Measurements from ENCODE around the gene LITAF.
"Not testable (repeated sequence)": the region's sequence is repeated elsewhere in the genome, so short reads cannot be mapped to it uniquely, and the experiment has no call there.

LITAF gene

GRCh38 chr16:11599579-11599978 is 12.9 kb upstream of the LITAF start:
- no peak for DNase-seq (ENCODE audit: low read depth in 2 of 2)

- DNase-seq (ENCODE audit: low read depth in 2 of 2), result no peak
These were observed 10.7 kb upstream of the LITAF start for GRCh38 chr16:11597235-11598095.

GRCh38 chr16:11596572-11597226 is 10.0 kb upstream of the LITAF start:
- DNase-seq (ENCODE audit: low read depth in 2 of 2), result no peak

GRCh38 chr16:11593581-11593980 is 6.9 kb upstream of the LITAF start:
- DNase-seq (ENCODE audit: low read depth in 2 of 2), result no peak

- not testable (repeated sequence) for DNase-seq (ENCODE audit: low read depth in 2 of 2)
These were observed 6.4 kb upstream of the LITAF start for GRCh38 chr16:11593076-11593475.

- not testable (repeated sequence) for DNase-seq (ENCODE audit: low read depth in 2 of 2)
These were observed 4.9 kb upstream of the LITAF start for GRCh38 chr16:11591630-11592029.

GRCh38 chr16:11589198-11589550 is 2.5 kb upstream of the LITAF start:
- no peak for DNase-seq (ENCODE audit: low read depth in 2 of 2)

GRCh38 chr16:11588321-11589197 is 1.8 kb upstream of the LITAF start:
- no peak for DNase-seq (ENCODE audit: low read depth in 2 of 2)

- DNase-seq (ENCODE audit: low read depth in 2 of 2), result no peak
These were observed 1.0 kb upstream of the LITAF start for GRCh38 chr16:11587643-11588247.

GRCh38 chr16:11586378-11586855 is 302 bp downstream of the LITAF start:
- DNase-seq (ENCODE audit: low read depth in 2 of 2), result no peak

- no peak for DNase-seq (ENCODE audit: low read depth in 2 of 2)
These were observed 1.0 kb downstream of the LITAF start for GRCh38 chr16:11585460-11586377.

- no peak for DNase-seq (ENCODE audit: low read depth in 2 of 2)
These were observed 2.7 kb downstream of the LITAF start for GRCh38 chr16:11583889-11584565.

GRCh38 chr16:11583166-11583565 is 3.6 kb downstream of the LITAF start:
- no peak for DNase-seq (ENCODE audit: low read depth in 2 of 2)

GRCh38 chr16:11582157-11582814 is 4.4 kb downstream of the LITAF start:
- DNase-seq (ENCODE audit: low read depth in 2 of 2), result no peak

GRCh38 chr16:11581678-11582077 is 5.0 kb downstream of the LITAF start:
- DNase-seq (ENCODE audit: low read depth in 2 of 2), result no peak

- no peak for DNase-seq (ENCODE audit: low read depth in 2 of 2)
These were observed 6.2 kb downstream of the LITAF start for GRCh38 chr16:11580451-11581086.

- not testable (repeated sequence) for DNase-seq (ENCODE audit: low read depth in 2 of 2)
These were observed 9.4 kb downstream of the LITAF start for GRCh38 chr16:11577290-11577660.

- DNase-seq (ENCODE audit: low read depth in 2 of 2), result no peak
These were observed 10.1 kb downstream of the LITAF start for GRCh38 chr16:11576427-11577289.
